MM.1S (cell line): Measurements from ENCODE around the gene FAF1.

Experiments
- CTCF ChIP-seq: fragments of 300-600 bp; sonication (generic); IDR thresholded peaks from 2 replicates; pipeline ENCODE4 v1.5.1; 2016; ENCODE audit warnings: antibody characterized with exemption, low read length, mixed read lengths
- EZH2phosphoT487 ChIP-seq: fragments of 300-600 bp; sonication (generic); IDR thresholded peaks from 2 replicates; pipeline ENCODE4 v1.6.1; 2018; ENCODE audit warnings: antibody characterized with exemption, low read length

- TF ChIP-seq CTCF = no peak
- TF ChIP-seq EZH2phosphoT487 = no peak
These were observed 507.4 kb downstream of the FAF1 start for GRCh38 chr1:50452700-50453099.
